MCF 10A (cell line): Measurements from ENCODE around the gene ADAMTS2. TPM values are rescaled to one million over a fixed set of nuclear protein-coding genes. Genes with fewer than 3 reads are reported as not detected.
A peak's percentile ranks its signal among the peaks of the same experiment; 100 is the strongest.

Source experiments
- BruUV-seq: library from RNA; stranded (reverse); fragments of 400-500 nt; replicated peaks from 2 replicates; lab custom pipeline; 2021; lab: Mats Ljungman, UMichigan
- CTCF ChIA-PET: fragments of 300-600 bp; sonication (Branson Sonifier 250); formaldehyde crosslinking; extraction: SDS; loops from one replicate; lab custom pipeline; 2021; ENCODE audit warnings: antibody characterized with exemption, inconsistent platforms; lab: Yijun Ruan, JAX
- POLR2A ChIA-PET: fragments of 300-600, 350-650 bp; sonication (Branson Sonifier 250); formaldehyde crosslinking; extraction: SDS; loops from one replicate; lab custom pipeline; 2020; ENCODE audit warnings: antibody characterized with exemption, inconsistent platforms; lab: Yijun Ruan, JAX
- DNase-seq: peaks from one replicate; pipeline ENCODE4 v3.0.0-alpha.2; 2018; ENCODE audit not compliant: unreplicated experiment
- H3K27ac Mint-ChIP-seq: one replicate; pipeline ENCODE4 v1.8.0; 2022; ENCODE audit warnings: mild to moderate bottlenecking, low read depth, mixed read lengths; ENCODE audit not compliant: unreplicated experiment
- H3K27me3 Mint-ChIP-seq: one replicate; pipeline ENCODE4 v1.8.0; 2022; ENCODE audit warnings: mixed read lengths; ENCODE audit not compliant: insufficient read depth, unreplicated experiment
- H3K36me3 Mint-ChIP-seq: one replicate; pipeline ENCODE4 v1.8.0; 2022; ENCODE audit warnings: mild to moderate bottlenecking, moderate library complexity, mixed read lengths; ENCODE audit not compliant: insufficient read depth, unreplicated experiment
- H3K4me1 Mint-ChIP-seq: one replicate; pipeline ENCODE4 v1.8.0; 2022; ENCODE audit warnings: mixed read lengths; ENCODE audit not compliant: insufficient read depth, unreplicated experiment
- H3K4me3 Mint-ChIP-seq: one replicate; pipeline ENCODE4 v1.8.0; 2022; ENCODE audit warnings: mild to moderate bottlenecking, moderate library complexity, mixed read lengths; ENCODE audit not compliant: unreplicated experiment
- H3K9me3 Mint-ChIP-seq: one replicate; pipeline ENCODE4 v1.8.0; 2022; ENCODE audit warnings: mixed read lengths; ENCODE audit not compliant: unreplicated experiment
- CTCF ChIP-seq: fragments of 200-600 bp; IDR thresholded peaks from one replicate; pipeline ENCODE4 v1.8.0; 2022; ENCODE audit warnings: antibody characterized with exemption, mild to moderate bottlenecking; ENCODE audit not compliant: unreplicated experiment
- intact Hi-C: fragments of 100-400 bp; cut with micrococcal nuclease; formaldehyde crosslinking; loops from 2 replicates; pipeline ENCODE4 v1.14.1; 2022
- total RNA-seq: library from RNA; stranded (reverse); gene quantifications from 2 replicates; pipeline ENCODE4 v1.2.3, GENCODE V29; 2022

Gene ADAMTS2
- total RNA-seq, 1 experiment from 2014 or later, result not detected

- H3K27me3 Mint-ChIP-seq, result no peaks in the 10 kb centered on the region
- H3K27ac Mint-ChIP-seq, result peak overlapping the region; percentile 99
- TSS peak; percentile 70 for BruUV-seq
- peaks cover 9% of the 10 kb centered on the region for H3K9me3 Mint-ChIP-seq
- H3K36me3 Mint-ChIP-seq, result no peaks in the 10 kb centered on the region
- ChIA-PET CTCF (interaction anchor here (0.6 kb wide), 4 partner anchors 322 to 915 kb away, joined by 3 to 4 read pairs (median 3); no protein-coding TSS in a partner anchor), POLR2A (interaction anchor here (0.5 to 1.4 kb wide), 9 partner anchors 17 to 627 kb away, joined by 3 to 5 read pairs (median 3); partner anchors contain the start of gene ZNF354A)
- H3K4me3 Mint-ChIP-seq, result peak overlapping the region; percentile 64
- H3K4me1 Mint-ChIP-seq, result peaks cover 59% of the 10 kb centered on the region
- DNase-seq, result no peak
- intact Hi-C loops, result loop anchor here (2.0 to 10.0 kb wide), 2 partner anchors 52 to 138 kb away; no protein-coding TSS in a partner anchor
- no peak for TF ChIP-seq CTCF
These were observed 11.8 kb upstream of the ADAMTS2 start for GRCh38 chr5:179357031-179357430.

- ChIA-PET POLR2A (interaction anchor here (0.6 to 1.4 kb wide), 8 partner anchors 18 to 718 kb away, joined by 3 to 5 read pairs (median 4); no protein-coding TSS in a partner anchor), CTCF (interaction anchor here (0.6 kb wide), 3 partner anchors 356 to 914 kb away, joined by 3 read pairs; no protein-coding TSS in a partner anchor)
- peak; percentile 76 for DNase-seq
- Mint-ChIP-seq H3K27ac (peak overlapping the region; percentile 99), H3K4me3 (peak overlapping the region; percentile 64), H3K9me3 (peaks cover 1% of the 10 kb centered on the region), H3K4me1 (peaks cover 56% of the 10 kb centered on the region), H3K36me3 (no peaks in the 10 kb centered on the region), H3K27me3 (no peaks in the 10 kb centered on the region)
- intact Hi-C loops, result loop anchor here (1.0 to 10.0 kb wide), 3 partner anchors 37 to 139 kb away; no protein-coding TSS in a partner anchor
- no TSS peak for BruUV-seq
- no peak for TF ChIP-seq CTCF
These were observed 11.0 kb upstream of the ADAMTS2 start for GRCh38 chr5:179355976-179356974.

GRCh38 chr5:179354305-179354882 lies 9.1 kb upstream of the ADAMTS2 start:
- Mint-ChIP-seq H3K27me3 (no peaks in the 10 kb centered on the region), H3K27ac (peak overlapping the region; percentile 99), H3K4me3 (no peak overlapping the region), H3K4me1 (peaks cover 49% of the 10 kb centered on the region), H3K36me3 (no peaks in the 10 kb centered on the region), H3K9me3 (no peaks in the 10 kb centered on the region)
- ChIA-PET POLR2A (no interaction called here), CTCF (interaction anchor here (0.6 to 0.7 kb wide), 2 partner anchors 34 to 39 kb away, joined by 4 to 6 read pairs; no protein-coding TSS in a partner anchor)
- BruUV-seq, result no TSS peak
- intact Hi-C loops, result loop anchor here (10.0 kb wide), 1 partner anchor 140 kb away; no protein-coding TSS in a partner anchor
- no peak for DNase-seq
- TF ChIP-seq CTCF, result no peak
